GM12865 (cell line): ENCODE measurements around the gene MCM9.

Experiments
- DNase-seq: peaks from one replicate; pipeline ENCODE4 v3.0.0; 2010; ENCODE audit warnings: low read depth
- H3K4me3 ChIP-seq: 2 replicates; pipeline ENCODE4 v1.5.1; 2011; ENCODE audit warnings: mild to moderate bottlenecking, low read depth, low read length, control low read depth
- CTCF ChIP-seq: IDR thresholded peaks from 2 replicates; pipeline ENCODE4 v1.5.1; 2011; ENCODE audit warnings: low read length, control low read depth, low read depth, inconsistent platforms; ENCODE audit not compliant: insufficient read depth; ENCODE audit errors: missing control alignments

MCM9 gene

GRCh38 chr6:118971682-118972081 lies 36.7 kb upstream of the MCM9 start:
- no peak overlapping the region for H3K4me3 ChIP-seq
- DNase-seq = no peak
- no peak for TF ChIP-seq CTCF

GRCh38 chr6:118970866-118971265 lies 35.9 kb upstream of the MCM9 start:
- H3K4me3 ChIP-seq = no peak overlapping the region
- DNase-seq = no peak
- TF ChIP-seq CTCF = no peak

GRCh38 chr6:118968416-118968815 lies 33.5 kb upstream of the MCM9 start:
- H3K4me3 ChIP-seq = no peak overlapping the region
- peak; percentile 32 for DNase-seq
- peak; percentile 12 for TF ChIP-seq CTCF

- no peak for DNase-seq
- no peak overlapping the region for H3K4me3 ChIP-seq
- no peak for TF ChIP-seq CTCF
Observed at GRCh38 chr6:118967239-118967638, 32.3 kb upstream of the MCM9 start.

GRCh38 chr6:118965843-118966370 lies 30.9 kb upstream of the MCM9 start:
- no peak for DNase-seq
- no peak for TF ChIP-seq CTCF
- H3K4me3 ChIP-seq = no peak overlapping the region

GRCh38 chr6:118965371-118965770 lies 30.4 kb upstream of the MCM9 start:
- DNase-seq = no peak
- no peak for TF ChIP-seq CTCF
- no peak overlapping the region for H3K4me3 ChIP-seq

- DNase-seq = no peak
- H3K4me3 ChIP-seq = no peak overlapping the region
- TF ChIP-seq CTCF = no peak
Observed at GRCh38 chr6:118963003-118963402, 28.0 kb upstream of the MCM9 start.
